H1 (cell line): ENCODE data around the gene TMOD4. TPM values are rescaled to one million over a fixed set of nuclear protein-coding genes. Genes with fewer than 3 reads are reported as not detected.

Source experiments
- CEBPB ChIP-seq: IDR thresholded peaks from 2 replicates; pipeline ENCODE4 v1.6.1; 2012; ENCODE audit warnings: low read depth, low read length
- CHD2 ChIP-seq: IDR thresholded peaks from 2 replicates; pipeline ENCODE4 v1.6.1; 2012; ENCODE audit warnings: low read length, improper control_type of control experiment
- E2F6 ChIP-seq: IDR thresholded peaks from 2 replicates; pipeline ENCODE4 v1.6.1; 2012; ENCODE audit warnings: inconsistent platforms
- EGR1 ChIP-seq: IDR thresholded peaks from 2 replicates; pipeline ENCODE4 v1.6.1; 2011; ENCODE audit warnings: low read depth, low read length, borderline replicate concordance
- FOSL1 ChIP-seq: IDR thresholded peaks from 2 replicates; pipeline ENCODE4 v1.6.1; 2011; ENCODE audit warnings: mild to moderate bottlenecking, low read depth, low read length, moderate library complexity; ENCODE audit not compliant: insufficient read depth
- GABPA ChIP-seq: IDR thresholded peaks from 2 replicates; pipeline ENCODE4 v1.6.1; 2011; ENCODE audit warnings: mild to moderate bottlenecking, low read length, moderate library complexity, borderline replicate concordance; ENCODE audit not compliant: insufficient read depth
- RAD21 ChIP-seq, 2 experiments: IDR thresholded peaks in 1 of 2; conservative IDR thresholded peaks in 1 of 2; 2 replicates each; pipeline ENCODE4 v1.6.1; 2011; ENCODE audit warnings: low read depth in 2 of 2, low read length in 2 of 2, improper control_type of control experiment in 1 of 2, inconsistent platforms in 1 of 2, mild to moderate bottlenecking in 1 of 2, moderate library complexity in 1 of 2
- RBBP5 ChIP-seq: IDR thresholded peaks from 2 replicates; pipeline ENCODE4 v1.7.1; 2012; ENCODE audit warnings: low read depth, mild to moderate bottlenecking, inconsistent platforms, low read length, moderate library complexity, borderline replicate concordance
- TAF1 ChIP-seq: IDR thresholded peaks from 2 replicates; pipeline ENCODE4 v1.6.1; 2011; ENCODE audit warnings: mild to moderate bottlenecking, low read depth, low read length
- TEAD4 ChIP-seq: IDR thresholded peaks from 2 replicates; pipeline ENCODE4 v1.6.1; 2012; ENCODE audit warnings: low read depth, low read length, inconsistent platforms, mixed read lengths
- polyA plus RNA-seq, 7 experiments: library from polyadenylated mRNA; depleted of rRNA in 3 of 7; stranded (reverse) in 5 of 7; unstranded in 2 of 7; fragments of >200 nt in 5 of 7; fragments of 200-250 nt in 2 of 7; gene quantifications; 1 replicate in 5 of 7; 2 replicates in 1 of 7; 4 replicates in 1 of 7; pipeline versions ENCODE4 v1.2.1 to v1.2.3, GENCODE V29; 2011 to 2013; ENCODE audit warnings: missing spikeins in 2 of 7, mixed read lengths in 2 of 7
- total RNA-seq: library from RNA; stranded (reverse); fragmentation: NEBNext Ultra II Directional; extraction: Animal tissue kit (Norgen Biotek cat#: 25700); gene quantifications from 2 replicates; pipeline ENCODE4 v1.2.1, GENCODE V29; 2021
- TF ChIP-seq, protein P1 (sequence below): IDR thresholded peaks from 2 replicates; pipeline ENCODE4 v1.6.1; 2012; ENCODE audit warnings: inconsistent platforms

Gene TMOD4
- total and polyA plus RNA-seq, 2 of the 8 experiments (the other 6 are each of a cell fraction or from before 2014, with no cell fraction given): 0.42 TPM; not detected in 1

DNA sequence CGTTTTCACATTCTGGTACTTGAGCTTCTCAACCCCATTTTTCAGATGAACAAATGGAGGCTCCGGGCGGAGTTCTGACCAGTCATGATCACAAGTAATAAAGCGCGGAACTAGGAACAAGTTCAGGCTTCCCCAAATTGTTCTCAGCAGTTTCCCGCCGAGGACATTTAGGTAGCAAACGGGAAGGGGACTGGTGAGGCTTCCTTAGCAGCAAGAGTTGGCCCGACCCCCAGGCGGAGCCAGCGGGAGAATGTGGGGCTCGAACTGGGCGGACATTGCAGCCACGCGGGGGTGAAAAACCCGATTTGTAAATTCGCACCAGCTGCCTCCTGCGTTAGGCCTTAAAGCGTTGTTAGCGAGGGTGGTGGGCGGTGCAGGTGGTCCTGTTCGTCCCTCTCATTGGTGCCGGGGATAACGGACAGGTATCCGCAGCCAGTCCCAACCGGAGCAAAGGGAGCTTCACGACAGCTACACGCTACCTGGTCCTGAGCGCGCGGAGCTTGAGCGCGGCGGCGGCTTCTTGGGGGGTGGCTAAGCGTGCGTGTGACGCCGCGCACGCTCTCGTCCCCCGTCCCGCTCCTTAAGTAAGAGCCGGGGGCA lies 44.7 kb downstream of the TMOD4 start (continued):
- TF ChIP-seq E2F6: peak; percentile 75
- TF ChIP-seq RBBP5: no peak
- no peak for TF ChIP-seq FOSL1
- peak; percentile 80 for TF ChIP-seq CHD2
- TF ChIP-seq RAD21 (IDR thresholded peaks at IDR 0.05 in 1 of 2, conservative IDR thresholded peaks at IDR 0.05 in 1 of 2; ENCODE audit: low read depth in 2 of 2, low read length in 2 of 2): 0 out of 4 replicates have a peak, but pooled peaks of 1 of the 2 experiments have one; percentile 10
- TF ChIP-seq EGR1: no peak
- no peak for TF ChIP-seq CEBPB
- peak; percentile 37; the same call in 1 of the 2 replicates for TF ChIP-seq TEAD4
- 0 out of 2 replicates have a peak, but pooled peaks have one; percentile 41 for TF ChIP-seq TAF1
- TF ChIP-seq, protein P1, sequence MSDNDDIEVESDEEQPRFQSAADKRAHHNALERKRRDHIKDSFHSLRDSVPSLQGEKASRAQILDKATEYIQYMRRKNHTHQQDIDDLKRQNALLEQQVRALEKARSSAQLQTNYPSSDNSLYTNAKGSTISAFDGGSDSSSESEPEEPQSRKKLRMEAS: peak; percentile 67
- TF ChIP-seq GABPA: no peak
